GM12873 (cell line): Measurements from ENCODE around the gene AFF2.

ENCODE experiments used
- TF ChIP-seq, protein P1 (sequence below): IDR thresholded peaks from 2 replicates; pipeline ENCODE4 v1.5.1; 2012; ENCODE audit warnings: low read depth, mild to moderate bottlenecking, moderate library complexity, low read length, control low read depth; ENCODE audit not compliant: insufficient read depth; ENCODE audit errors: missing control alignments

The AFF2 gene

DNA sequence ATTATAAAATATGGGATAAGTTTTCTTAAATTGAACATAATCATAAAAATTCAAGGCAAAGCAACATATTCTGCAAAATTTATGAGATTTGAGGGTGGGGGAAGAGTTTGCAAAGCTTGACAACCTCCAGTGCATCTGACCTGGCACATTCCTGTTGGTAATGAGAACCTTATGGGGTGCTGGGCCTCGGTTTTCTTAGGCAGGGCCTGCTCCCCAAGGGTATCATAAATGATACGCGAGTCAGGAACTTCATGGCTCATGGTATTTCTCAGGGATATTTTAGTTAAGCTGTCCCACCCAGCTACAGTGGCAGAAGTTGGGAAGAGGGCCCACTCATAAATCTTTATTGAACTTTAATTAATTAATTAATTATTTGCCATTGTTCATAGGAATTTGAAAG lies 13.2 kb downstream of the AFF2 start:
- TF ChIP-seq, protein P1, sequence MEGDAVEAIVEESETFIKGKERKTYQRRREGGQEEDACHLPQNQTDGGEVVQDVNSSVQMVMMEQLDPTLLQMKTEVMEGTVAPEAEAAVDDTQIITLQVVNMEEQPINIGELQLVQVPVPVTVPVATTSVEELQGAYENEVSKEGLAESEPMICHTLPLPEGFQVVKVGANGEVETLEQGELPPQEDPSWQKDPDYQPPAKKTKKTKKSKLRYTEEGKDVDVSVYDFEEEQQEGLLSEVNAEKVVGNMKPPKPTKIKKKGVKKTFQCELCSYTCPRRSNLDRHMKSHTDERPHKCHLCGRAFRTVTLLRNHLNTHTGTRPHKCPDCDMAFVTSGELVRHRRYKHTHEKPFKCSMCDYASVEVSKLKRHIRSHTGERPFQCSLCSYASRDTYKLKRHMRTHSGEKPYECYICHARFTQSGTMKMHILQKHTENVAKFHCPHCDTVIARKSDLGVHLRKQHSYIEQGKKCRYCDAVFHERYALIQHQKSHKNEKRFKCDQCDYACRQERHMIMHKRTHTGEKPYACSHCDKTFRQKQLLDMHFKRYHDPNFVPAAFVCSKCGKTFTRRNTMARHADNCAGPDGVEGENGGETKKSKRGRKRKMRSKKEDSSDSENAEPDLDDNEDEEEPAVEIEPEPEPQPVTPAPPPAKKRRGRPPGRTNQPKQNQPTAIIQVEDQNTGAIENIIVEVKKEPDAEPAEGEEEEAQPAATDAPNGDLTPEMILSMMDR, result no peak

GRCh38 chrX:148517176-148517575 lies 16.8 kb downstream of the AFF2 start:
- TF ChIP-seq, protein P1, result no peak

DNA sequence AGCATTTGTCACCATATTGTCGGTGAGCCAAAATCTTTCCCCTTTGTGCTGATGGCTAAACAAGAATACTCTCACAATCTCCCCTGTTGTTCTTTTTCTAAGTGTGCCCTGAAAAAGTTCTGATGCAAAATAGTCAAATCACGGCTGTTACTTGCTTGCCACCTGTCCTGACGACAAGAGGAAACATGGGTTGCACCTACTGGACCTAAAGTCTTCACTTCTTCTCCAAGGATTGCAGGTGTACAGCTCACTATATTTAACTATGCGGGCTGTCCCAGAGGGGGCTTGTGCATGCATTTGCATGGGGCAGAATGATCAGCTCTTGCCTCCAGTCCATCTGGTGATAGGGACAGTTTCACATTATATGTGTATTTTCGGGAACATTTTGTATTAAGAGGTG lies 21.6 kb downstream of the AFF2 start:
- TF ChIP-seq, protein P1, result no peak

DNA sequence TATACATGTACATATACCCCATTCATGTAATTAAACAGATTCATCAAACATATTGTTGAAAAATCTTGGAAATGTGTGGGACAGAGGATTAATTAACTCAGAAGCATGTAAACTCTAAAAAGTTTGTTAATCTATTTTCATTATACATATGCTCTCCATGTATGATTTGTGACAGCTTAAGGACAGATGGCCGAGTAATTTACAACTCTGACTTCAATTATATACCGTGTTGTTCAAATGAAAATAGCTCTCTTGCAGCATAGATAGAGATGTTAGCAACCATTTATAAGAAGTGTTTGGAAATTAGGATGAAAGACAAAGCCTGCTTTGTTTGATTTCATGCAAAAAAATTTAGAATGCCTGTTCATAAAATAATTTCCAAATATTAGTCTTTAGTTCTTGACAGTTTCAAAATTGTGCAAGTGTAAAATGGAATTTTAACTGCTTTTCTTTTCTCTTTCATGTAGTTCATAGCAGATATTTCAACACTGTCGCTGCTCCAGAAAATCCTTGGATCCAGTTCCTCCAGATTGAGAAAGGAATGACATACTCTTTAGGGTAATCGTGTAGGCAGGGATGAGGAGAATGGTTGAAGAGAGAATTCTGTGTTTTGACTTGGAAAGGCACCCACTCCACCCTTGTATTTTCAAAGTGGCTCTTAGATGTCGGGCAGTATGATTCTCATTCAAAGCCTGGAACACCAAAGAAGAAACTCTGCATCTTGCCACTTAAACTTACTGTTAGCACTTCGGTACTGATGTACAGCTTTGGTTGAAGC lies 23.1 kb downstream of the AFF2 start:
- TF ChIP-seq, protein P1, result no peak

GRCh38 chrX:148530464-148531077 lies 30.2 kb downstream of the AFF2 start:
- TF ChIP-seq, protein P1, result peak; percentile 54

GRCh38 chrX:148534291-148534690 lies 33.9 kb downstream of the AFF2 start:
- TF ChIP-seq, protein P1, result no peak

DNA sequence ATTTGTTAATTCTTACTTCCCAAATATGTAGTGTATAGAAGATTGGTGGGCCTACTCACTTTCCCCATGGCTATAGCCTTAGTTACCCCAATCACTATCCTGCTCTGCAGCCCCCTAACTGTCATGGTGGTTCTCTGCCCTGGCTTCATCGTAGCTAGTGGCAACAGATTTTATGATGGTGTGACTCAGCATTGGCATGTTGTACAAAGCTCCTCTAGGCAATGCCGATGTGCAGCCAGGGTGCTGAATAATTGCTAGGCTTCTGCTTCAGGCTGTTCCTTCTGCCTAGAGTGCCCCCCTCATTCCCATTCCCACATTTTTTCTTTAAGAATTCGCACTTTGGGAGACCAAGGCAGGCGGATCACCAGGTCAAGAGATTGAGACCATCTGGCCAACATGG lies 35.2 kb downstream of the AFF2 start:
- TF ChIP-seq, protein P1, result no peak
